ENCODE data around the gene CCDC17. TPM values are rescaled to one million over a fixed set of nuclear protein-coding genes. Genes with fewer than 3 reads are reported as not detected.

CCDC17 gene
- 0.34 TPM in 1 of 2 replicates, not detected in the other for total RNA-seq (2014; rRNA removed; shearing (Covaris generic))

DNA sequence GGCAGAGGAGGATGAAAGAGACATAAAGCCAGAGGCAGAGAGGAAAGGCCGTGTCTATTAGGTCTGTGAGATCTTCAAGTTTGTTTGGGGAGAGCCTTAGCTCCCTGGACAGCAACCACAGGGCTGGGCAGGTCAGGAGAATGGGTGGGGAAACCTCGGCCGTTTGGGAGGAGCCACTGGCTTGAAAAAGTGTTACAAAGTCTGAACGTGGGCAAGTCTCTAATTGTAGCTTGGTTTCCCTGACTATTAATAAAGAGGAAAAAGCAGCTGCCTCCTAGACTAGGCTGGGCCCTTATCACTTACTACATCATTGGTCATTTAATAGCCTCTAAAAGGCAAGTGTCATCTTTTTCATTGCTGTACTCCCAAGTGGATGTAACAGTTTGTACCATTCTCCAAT, at the start of gene CCDC17:
CCDC17 (minus strand) TSS at position 83 of the 400 bp plus-strand sequence. CDS start 145 bp downstream, outside the sequence.
- no peaks in the 10 kb centered on the region for H3K27me3 ChIP-seq (replicated peaks)
- no peak within 1 kb of the TSS for H3K4me3 ChIP-seq
- no peak within 1 kb of the TSS for H3K27ac ChIP-seq
- no peaks in the 10 kb centered on the region for H3K4me1 ChIP-seq (replicated peaks)
- DNase-seq (ENCODE audit: low read depth in 1 of 2, low spot score in 2 of 2) = no peak
- H3K9me3 ChIP-seq (replicated peaks) = no peaks in the 10 kb centered on the region
- peaks cover 47% of the 10 kb centered on the region for H3K36me3 ChIP-seq

DNA sequence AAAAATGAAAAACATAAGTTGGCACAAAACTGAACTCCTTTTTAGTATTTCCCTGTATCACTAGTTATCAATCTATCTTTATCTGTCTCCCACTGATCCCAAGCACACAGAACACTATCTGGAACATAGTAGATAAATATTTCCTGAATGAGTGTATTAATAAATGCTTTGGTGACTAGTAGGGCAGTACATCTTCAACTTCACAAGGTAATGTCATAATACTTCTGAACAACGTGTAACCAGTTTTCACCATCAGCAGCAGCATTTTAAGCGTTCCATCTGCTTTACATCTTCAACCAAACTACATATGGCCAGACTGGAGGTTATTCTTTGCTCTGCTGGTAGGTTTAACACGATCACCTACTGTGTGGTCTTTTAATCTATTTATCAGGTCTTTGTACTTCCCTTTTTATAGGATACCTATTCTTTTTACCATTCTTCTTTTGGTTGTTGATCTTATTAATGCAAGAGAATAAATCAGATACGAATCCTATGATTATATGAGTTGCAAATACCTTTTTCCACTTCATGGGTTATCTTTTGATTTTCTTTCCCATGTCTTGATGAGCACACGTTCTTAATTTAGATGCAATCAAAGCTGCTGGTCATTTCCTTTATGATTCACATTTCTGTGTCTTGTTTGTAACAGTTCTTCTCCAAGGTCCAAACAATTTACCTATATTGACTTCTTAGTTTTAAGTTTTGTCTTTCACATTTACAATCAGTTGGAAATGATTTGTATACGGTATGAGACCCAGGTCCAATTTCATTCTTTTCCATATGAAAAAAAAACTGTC, 46.2 kb upstream of the CCDC17 start:
- Histone ChIP-seq H3K27me3 (replicated peaks) (no peaks in the 10 kb centered on the region), H3K4me1 (replicated peaks) (peaks cover 18% of the 10 kb centered on the region), H3K36me3 (peaks cover 30% of the 10 kb centered on the region), H3K9me3 (replicated peaks) (no peaks in the 10 kb centered on the region; the same call in 1 of the 2 replicates), H3K4me3 (no peak overlapping the region), H3K27ac (no peak overlapping the region)
- DNase-seq (ENCODE audit: low read depth in 1 of 2, low spot score in 2 of 2) = no peak

DNA sequence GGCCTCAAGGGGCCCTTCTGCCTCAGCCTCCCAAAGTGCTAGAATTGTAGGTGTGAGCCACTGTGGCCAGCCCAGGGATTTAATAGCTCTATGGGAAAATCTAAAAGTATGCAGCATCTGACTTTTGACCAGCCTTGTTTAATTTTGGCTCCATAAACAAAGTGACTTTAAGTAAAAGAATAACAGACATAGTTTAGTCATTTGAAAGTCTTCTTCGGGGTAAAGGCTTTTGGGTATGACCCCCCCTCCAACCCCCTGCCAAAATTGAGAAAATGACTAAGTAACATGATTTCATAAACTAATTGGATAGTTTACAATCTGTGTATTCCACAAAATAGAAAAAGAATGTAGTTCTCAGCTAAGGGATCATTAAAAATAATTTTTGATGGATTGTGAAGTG, 45.5 kb upstream of the CCDC17 start:
- Histone ChIP-seq H3K4me1 (replicated peaks) (peaks cover 18% of the 10 kb centered on the region), H3K36me3 (peaks cover 24% of the 10 kb centered on the region), H3K27ac (no peak overlapping the region), H3K27me3 (replicated peaks) (no peaks in the 10 kb centered on the region), H3K4me3 (no peak overlapping the region), H3K9me3 (replicated peaks) (no peaks in the 10 kb centered on the region)
- peak in 1 of 2 experiments; percentile 39 for DNase-seq (ENCODE audit: low read depth in 1 of 2, low spot score in 2 of 2)

DNA sequence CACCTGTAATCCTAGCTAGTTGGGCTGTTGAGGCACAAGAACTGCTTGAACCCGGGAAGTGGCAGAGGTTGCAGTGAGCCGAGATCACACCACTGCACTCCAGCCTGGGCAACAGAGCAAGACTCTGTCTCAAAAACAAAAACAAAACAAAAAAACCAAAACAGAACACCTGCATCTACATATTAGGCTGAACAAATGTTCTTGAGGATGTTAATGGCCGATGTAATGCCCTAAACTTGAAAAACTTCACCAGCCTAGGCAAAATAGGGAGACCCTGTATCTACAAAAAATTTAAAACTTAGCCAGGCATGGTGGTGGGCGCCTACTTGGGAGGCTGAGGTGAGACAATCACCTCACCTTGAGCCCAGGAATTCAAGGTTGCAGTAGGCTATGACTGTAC, 44.7 kb upstream of the CCDC17 start:
- Histone ChIP-seq H3K4me1 (replicated peaks) (peaks cover 18% of the 10 kb centered on the region), H3K27me3 (replicated peaks) (no peaks in the 10 kb centered on the region), H3K9me3 (replicated peaks) (no peaks in the 10 kb centered on the region), H3K36me3 (peaks cover 16% of the 10 kb centered on the region), H3K27ac (no peak overlapping the region), H3K4me3 (no peak overlapping the region)
- DNase-seq (ENCODE audit: low read depth in 1 of 2, low spot score in 2 of 2) = no peak

DNA sequence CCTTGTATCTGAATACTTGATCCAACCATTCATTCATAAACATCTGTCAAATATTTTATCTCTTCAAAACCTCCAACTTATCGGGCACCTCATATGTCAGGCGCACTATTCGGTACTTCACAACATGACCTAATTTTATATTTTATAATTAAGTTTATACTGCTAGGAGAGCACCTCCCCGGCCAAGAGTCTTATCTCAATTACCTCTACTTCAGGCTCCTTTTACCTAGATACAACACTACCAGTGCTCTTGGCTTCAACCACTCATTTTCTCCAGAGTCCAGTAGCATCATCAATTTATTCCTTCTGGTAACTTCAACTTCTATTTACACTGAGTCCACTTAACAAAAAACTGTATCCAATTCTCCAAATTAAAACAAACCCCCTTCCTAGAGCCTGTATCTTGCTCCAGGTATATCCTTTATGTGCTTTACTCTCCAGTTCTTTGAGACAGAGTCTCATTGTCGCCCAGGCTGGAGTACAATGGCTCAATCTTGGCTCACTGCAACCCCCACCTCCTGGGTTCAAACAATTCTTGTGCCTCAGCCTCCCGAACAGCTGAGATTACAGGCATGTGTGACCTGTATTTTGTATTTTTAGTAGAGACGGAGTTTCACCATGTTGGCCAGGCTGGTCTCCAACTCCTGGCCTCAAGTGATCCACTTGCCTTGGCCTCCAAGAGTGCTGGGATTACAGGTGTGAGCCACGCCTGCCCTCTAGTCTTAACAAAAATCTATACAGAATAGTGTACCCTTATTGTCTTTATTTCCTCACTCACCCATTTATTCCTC, 43.7 kb upstream of the CCDC17 start:
- Histone ChIP-seq H3K4me3 (no peak overlapping the region), H3K27me3 (replicated peaks) (no peaks in the 10 kb centered on the region), H3K36me3 (peaks cover 8% of the 10 kb centered on the region), H3K9me3 (replicated peaks) (no peaks in the 10 kb centered on the region), H3K4me1 (replicated peaks) (peaks cover 18% of the 10 kb centered on the region), H3K27ac (no peak overlapping the region)
- DNase-seq (ENCODE audit: low read depth in 1 of 2, low spot score in 2 of 2) = no peak

DNA sequence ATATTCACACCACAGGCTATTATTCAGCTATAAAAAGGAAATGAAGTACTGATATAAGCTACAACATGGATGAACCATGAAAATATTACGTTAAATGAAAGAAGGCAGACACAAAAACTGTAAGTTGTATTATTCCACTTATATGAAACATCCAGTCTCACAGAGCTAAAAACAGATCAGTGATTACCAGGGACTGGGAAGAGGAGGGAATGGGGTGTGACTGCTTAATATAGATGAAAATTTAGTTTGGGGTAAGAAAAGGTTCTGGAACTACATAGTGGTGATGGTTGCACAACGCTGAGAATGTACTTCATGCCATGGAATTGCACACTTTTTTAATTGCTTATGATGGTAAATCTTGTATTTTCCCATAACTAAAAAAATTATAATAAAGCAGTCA, 43.0 kb upstream of the CCDC17 start:
- H3K27ac ChIP-seq = no peak overlapping the region
- no peak overlapping the region for H3K4me3 ChIP-seq
- peaks cover 18% of the 10 kb centered on the region for H3K4me1 ChIP-seq (replicated peaks)
- H3K9me3 ChIP-seq (replicated peaks) = no peaks in the 10 kb centered on the region
- no peak for DNase-seq (ENCODE audit: low read depth in 1 of 2, low spot score in 2 of 2)
- H3K36me3 ChIP-seq = peaks cover 8% of the 10 kb centered on the region
- H3K27me3 ChIP-seq (replicated peaks) = no peaks in the 10 kb centered on the region

DNA sequence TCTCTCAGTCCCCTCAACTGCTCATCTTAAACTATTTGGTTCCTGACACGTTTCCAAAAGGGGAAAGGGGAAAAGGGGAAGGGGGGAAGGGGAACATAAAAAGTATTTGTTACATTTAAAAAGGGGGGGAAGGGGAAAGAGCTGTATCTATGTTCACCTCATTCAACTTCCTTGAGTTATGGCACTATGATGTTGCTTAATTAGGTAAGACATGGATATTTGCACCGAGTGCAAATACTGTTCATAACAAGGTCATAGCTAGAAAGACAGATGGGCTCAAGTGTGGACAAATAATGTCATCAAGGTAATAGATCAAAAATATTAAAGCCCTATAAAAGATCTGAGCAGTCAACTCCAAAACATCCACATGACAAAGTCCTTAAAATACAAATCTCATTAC, 36.5 kb upstream of the CCDC17 start:
- Histone ChIP-seq H3K9me3 (replicated peaks) (no peaks in the 10 kb centered on the region), H3K36me3 (peaks cover 55% of the 10 kb centered on the region), H3K4me1 (replicated peaks) (no peaks in the 10 kb centered on the region), H3K27me3 (replicated peaks) (no peaks in the 10 kb centered on the region), H3K4me3 (no peak overlapping the region), H3K27ac (no peak overlapping the region)
- DNase-seq (ENCODE audit: low read depth in 1 of 2, low spot score in 2 of 2) = no peak

DNA sequence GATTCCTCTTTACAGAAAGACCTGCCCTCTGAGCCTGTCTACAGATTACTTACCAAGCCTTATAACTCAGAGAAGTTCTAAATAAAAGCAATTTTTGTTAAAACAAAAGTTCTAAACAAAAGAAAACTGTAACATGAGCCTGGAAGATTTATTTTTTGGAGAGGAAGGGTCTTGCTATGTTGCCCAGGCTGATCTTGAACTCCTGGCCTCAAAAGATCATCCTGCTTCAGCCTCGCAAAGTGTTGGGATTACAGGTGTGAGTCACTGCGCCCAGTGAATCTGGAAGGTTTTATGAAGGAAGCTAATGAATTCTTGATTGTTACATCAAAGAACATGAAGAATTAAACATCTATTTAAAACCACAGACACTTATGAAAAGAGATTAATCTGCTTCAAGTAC, 35.4 kb upstream of the CCDC17 start:
- no peak for DNase-seq (ENCODE audit: low read depth in 1 of 2, low spot score in 2 of 2)
- H3K4me1 ChIP-seq (replicated peaks) = no peaks in the 10 kb centered on the region
- H3K27ac ChIP-seq = no peak overlapping the region
- H3K27me3 ChIP-seq (replicated peaks) = no peaks in the 10 kb centered on the region
- no peak overlapping the region for H3K4me3 ChIP-seq
- H3K9me3 ChIP-seq (replicated peaks) = no peaks in the 10 kb centered on the region
- peaks cover 66% of the 10 kb centered on the region for H3K36me3 ChIP-seq

DNA sequence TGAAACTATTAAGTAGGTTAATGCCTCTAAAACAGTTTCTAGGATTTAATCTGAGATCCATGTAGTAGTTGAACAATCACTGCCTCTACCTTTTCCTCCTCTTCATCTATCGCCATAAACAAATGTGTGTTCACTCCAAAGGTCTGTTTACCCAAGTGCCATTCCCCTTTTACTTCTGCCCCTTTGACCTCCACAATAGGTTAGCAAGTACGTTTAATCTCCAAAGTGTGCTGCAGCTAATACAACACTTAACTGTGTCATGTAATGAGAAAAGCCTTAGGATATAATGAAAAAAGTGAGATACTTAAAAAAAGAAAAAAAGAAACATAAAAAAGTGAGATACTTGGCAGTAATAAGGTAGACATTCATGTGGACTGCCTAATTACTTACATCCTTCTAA, 34.3 kb upstream of the CCDC17 start:
- DNase-seq (ENCODE audit: low read depth in 1 of 2, low spot score in 2 of 2) = no peak
- peaks cover 74% of the 10 kb centered on the region for H3K36me3 ChIP-seq

DNA sequence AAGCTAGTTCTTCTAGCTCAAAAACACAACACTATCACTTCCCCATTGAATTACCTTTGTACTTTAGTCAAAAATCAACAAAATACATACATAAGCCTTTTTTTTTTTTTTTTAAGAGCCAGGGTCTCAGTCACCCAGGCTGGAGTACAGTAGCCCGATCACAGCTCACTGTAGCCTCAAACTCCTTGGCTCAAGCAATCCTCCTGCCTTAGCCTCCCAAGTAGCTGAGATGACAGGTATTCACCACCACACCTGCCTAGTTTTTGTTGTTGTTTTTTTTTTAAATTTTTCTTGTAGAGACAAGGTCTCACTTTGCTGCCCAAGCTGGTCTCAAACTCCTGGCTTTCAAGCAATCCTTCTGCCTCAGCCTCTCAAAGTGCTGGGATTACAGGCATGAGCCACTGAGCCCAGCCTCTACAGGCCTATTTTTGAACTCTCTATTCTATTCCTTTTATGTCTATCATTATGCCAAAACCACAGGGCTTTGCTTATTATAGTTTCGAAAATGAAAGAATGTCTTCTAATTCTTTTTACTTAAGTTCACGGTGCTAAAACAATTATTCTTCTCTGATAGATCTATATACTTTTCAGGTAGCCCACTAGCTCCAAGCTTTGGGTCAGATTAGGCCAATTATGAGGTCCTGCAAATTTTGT, 32.8 kb upstream of the CCDC17 start:
- H3K9me3 ChIP-seq (replicated peaks) = no peaks in the 10 kb centered on the region
- DNase-seq (ENCODE audit: low read depth in 1 of 2, low spot score in 2 of 2) = no peak
- peaks cover 87% of the 10 kb centered on the region for H3K36me3 ChIP-seq
- no peak overlapping the region for H3K27ac ChIP-seq
- H3K27me3 ChIP-seq (replicated peaks) = no peaks in the 10 kb centered on the region
- H3K4me3 ChIP-seq = no peak overlapping the region
- H3K4me1 ChIP-seq (replicated peaks) = no peaks in the 10 kb centered on the region

More for the DNA sequence above, 34.3 kb upstream of the CCDC17 start:
- H3K27ac ChIP-seq = no peak overlapping the region
- H3K4me3 ChIP-seq = no peak overlapping the region
- H3K27me3 ChIP-seq (replicated peaks) = no peaks in the 10 kb centered on the region
- H3K4me1 ChIP-seq (replicated peaks) = no peaks in the 10 kb centered on the region
- no peaks in the 10 kb centered on the region for H3K9me3 ChIP-seq (replicated peaks)

DNA sequence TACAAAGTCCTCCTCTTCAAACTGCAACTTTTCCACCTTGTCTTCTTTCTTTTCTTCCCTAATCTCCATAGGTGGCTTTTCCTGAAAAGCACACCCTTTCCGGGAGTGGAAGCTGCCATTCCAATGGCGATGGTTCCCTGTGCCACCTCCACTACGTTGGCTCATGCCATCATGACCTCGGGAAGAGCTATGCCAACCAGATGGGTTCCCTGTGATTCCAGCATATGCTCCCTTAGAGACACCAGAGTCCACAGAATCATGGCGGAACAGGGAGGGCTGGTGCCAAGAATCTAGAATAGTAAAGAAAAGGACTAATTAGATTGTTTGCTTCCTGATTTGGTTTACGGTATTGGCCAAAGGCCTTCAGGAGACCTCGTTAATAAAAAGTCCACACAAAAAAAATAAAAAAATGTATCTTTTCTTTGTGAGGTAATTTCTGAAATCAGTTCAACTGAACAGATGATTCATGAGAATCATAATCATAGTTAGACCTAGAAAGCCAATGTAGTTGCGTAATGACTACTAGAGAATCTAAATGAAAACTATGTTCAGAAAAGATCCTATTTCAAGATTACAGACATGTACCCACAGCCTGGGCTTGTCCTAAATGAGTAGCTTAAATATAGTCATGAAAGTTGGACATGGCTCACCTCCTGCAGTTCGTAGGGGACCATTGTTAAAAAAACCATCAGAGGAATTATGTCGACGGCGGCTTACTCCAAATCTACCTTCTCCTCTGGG, 30.9 kb upstream of the CCDC17 start:
- no peak overlapping the region for H3K4me3 ChIP-seq
- DNase-seq (ENCODE audit: low read depth in 1 of 2, low spot score in 2 of 2) = no peak

DNA sequence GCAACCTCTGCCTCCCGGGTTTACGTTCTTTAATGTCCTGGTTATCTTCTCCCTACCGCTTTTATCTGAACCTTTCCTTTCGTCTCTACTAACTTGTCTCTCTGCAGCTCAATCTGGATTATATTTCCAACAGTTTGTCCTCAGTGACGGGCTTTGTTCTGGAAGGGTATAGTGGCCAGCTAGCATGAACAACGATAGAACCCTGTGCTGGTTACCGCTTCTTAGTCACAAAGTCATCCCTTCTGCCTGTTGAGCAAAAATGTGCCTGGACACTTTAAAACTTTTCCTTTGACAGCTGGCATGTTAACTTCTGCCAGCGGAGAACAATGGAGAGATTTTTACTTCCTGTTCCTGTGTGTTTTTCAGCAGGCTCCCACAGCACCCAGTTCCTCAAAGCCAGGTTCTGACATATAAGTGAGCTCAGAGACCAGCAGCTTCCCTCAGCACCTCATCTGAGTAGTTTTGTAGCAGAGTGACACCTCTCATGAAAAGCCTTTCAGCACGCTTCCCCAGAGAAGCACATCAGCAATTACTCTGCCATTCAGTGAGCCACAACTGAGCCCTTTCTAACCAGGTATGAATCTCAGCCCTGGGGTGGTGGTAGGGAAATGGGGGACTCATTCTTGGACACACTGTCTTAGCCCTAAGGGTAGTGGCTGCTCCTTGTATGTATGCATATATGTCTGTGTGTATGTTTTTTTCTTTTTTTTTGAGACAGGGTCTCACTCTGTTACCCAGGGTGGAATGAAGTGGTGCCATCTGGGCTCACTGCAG, 23.6 kb upstream of the CCDC17 start:
- H3K9me3 ChIP-seq (replicated peaks) = no peaks in the 10 kb centered on the region
- no peak overlapping the region for H3K4me3 ChIP-seq
- 0 out of 2 replicates have a peak, but pooled peaks cover 4% of the 10 kb centered on the region for H3K4me1 ChIP-seq (replicated peaks)
- H3K27me3 ChIP-seq (replicated peaks) = no peaks in the 10 kb centered on the region
- no peak overlapping the region for H3K27ac ChIP-seq
- no peak for DNase-seq (ENCODE audit: low read depth in 1 of 2, low spot score in 2 of 2)
- peaks cover 63% of the 10 kb centered on the region for H3K36me3 ChIP-seq

More for the DNA sequence above, 30.9 kb upstream of the CCDC17 start:
- peaks cover 96% of the 10 kb centered on the region for H3K36me3 ChIP-seq
- H3K9me3 ChIP-seq (replicated peaks) = no peaks in the 10 kb centered on the region
- no peaks in the 10 kb centered on the region for H3K4me1 ChIP-seq (replicated peaks)
- no peaks in the 10 kb centered on the region for H3K27me3 ChIP-seq (replicated peaks)
- no peak overlapping the region for H3K27ac ChIP-seq

DNA sequence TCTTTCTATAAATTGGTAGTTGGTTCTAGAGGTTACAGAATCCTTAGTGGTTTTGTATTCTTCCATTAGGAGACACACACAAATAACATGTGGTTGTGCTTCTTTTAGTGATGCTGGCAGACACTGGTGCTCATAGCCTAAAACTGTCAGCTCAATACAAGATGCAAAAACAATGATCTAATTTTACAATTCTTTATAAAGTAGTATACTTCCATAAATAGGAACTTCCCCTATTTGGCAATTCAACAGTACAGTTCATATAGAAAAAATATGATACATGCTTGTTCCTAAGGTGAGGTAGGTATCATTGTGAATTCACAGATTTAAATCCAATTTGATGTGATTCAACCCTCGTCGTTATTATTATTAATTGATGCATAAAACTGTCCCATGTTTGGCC, 20.8 kb upstream of the CCDC17 start:
- no peak overlapping the region for H3K27ac ChIP-seq
- 0 out of 2 replicates have a peak, but pooled peaks cover 4% of the 10 kb centered on the region for H3K4me1 ChIP-seq (replicated peaks)
- no peaks in the 10 kb centered on the region for H3K9me3 ChIP-seq (replicated peaks)
- no peaks in the 10 kb centered on the region for H3K27me3 ChIP-seq (replicated peaks)
- DNase-seq (ENCODE audit: low read depth in 1 of 2, low spot score in 2 of 2) = no peak
- H3K36me3 ChIP-seq = peaks cover 60% of the 10 kb centered on the region
- no peak overlapping the region for H3K4me3 ChIP-seq
